SK-N-SH treated with all-trans-retinoic acid at 6 μM for 48 hours (cell line): ENCODE results near the gene XPO6.
"Not testable (repeated sequence)": the region's sequence is repeated elsewhere in the genome, so short reads cannot be mapped to it uniquely, and the experiment has no call there.

ENCODE experiments used
- ATAC-seq: fragments of 200-7000 bp; cut with Tn5 transposase; 3 replicates; pipeline ENCODE4 v1.9.1; 2020; ENCODE audit warnings: mild to moderate bottlenecking, moderate library complexity
- ARNTL ChIP-seq: fragments of 450-650 bp; formaldehyde crosslinking; IDR thresholded peaks from 2 replicates; pipeline ENCODE4 v1.5.0; 2020; ENCODE audit warnings: low read depth, mild to moderate bottlenecking, moderate library complexity, borderline replicate concordance
- BACH2 ChIP-seq: fragments of 250-450 bp; sonication (Bioruptor Pico); IDR thresholded peaks from 2 replicates; pipeline ENCODE4 v1.9.0; 2021; ENCODE audit warnings: mild to moderate bottlenecking, borderline replicate concordance
- CSDC2 ChIP-seq: fragments of 250-450 bp; sonication (Bioruptor Pico); IDR thresholded peaks from 2 replicates; pipeline ENCODE4 v1.5.0; 2020; ENCODE audit warnings: mild to moderate bottlenecking, moderate library complexity
- GLIS3 ChIP-seq: fragments of 250-450 bp; sonication (Bioruptor Pico); IDR thresholded peaks from 2 replicates; pipeline ENCODE4 v1.5.0; 2020; ENCODE audit warnings: mild to moderate bottlenecking, moderate library complexity
- ISL1 ChIP-seq: fragments of 250-450 bp; sonication (Bioruptor Pico); IDR thresholded peaks from 2 replicates; pipeline ENCODE4 v2.1.2; 2022; ENCODE audit warnings: mild to moderate bottlenecking, moderate library complexity
- OSR1 ChIP-seq: fragments of 250-450 bp; sonication (Bioruptor Pico); IDR thresholded peaks from 2 replicates; pipeline ENCODE4 v1.8.0; 2022; ENCODE audit warnings: moderate library complexity, mild to moderate bottlenecking, inconsistent platforms
- PPARA ChIP-seq: fragments of 250-450 bp; sonication (Bioruptor Pico); IDR thresholded peaks from 2 replicates; pipeline ENCODE4 v1.5.0; 2020; ENCODE audit warnings: mild to moderate bottlenecking, borderline replicate concordance
- SNAI2 ChIP-seq: fragments of 250-450 bp; sonication (Bioruptor Pico); IDR thresholded peaks from 2 replicates; pipeline ENCODE4 v1.5.0; 2020; ENCODE audit warnings: mild to moderate bottlenecking, moderate library complexity
- ZFP3 ChIP-seq: fragments of 250-450 bp; sonication (Bioruptor Pico); IDR thresholded peaks from 2 replicates; pipeline ENCODE4 v1.5.0; 2020; ENCODE audit warnings: mild to moderate bottlenecking, moderate library complexity
- ZFP30 ChIP-seq: fragments of 450-650 bp; formaldehyde crosslinking; IDR thresholded peaks from 2 replicates; pipeline ENCODE4 v1.5.0; 2022; ENCODE audit warnings: mild to moderate bottlenecking, moderate library complexity
- ZNF565 ChIP-seq: fragments of 450-650 bp; formaldehyde crosslinking; conservative IDR thresholded peaks from 2 replicates; pipeline ENCODE4 v1.5.0; 2020; ENCODE audit warnings: low read depth, mild to moderate bottlenecking, moderate library complexity
- ZNF70 ChIP-seq: fragments of 450-650 bp; formaldehyde crosslinking; IDR thresholded peaks from 2 replicates; pipeline ENCODE4 v1.5.0; 2020; ENCODE audit warnings: mild to moderate bottlenecking, moderate library complexity
- ZNF8 ChIP-seq: fragments of 450-650 bp; formaldehyde crosslinking; IDR thresholded peaks from 2 replicates; pipeline ENCODE4 v1.5.0; 2020; ENCODE audit warnings: mild to moderate bottlenecking, moderate library complexity
- TF ChIP-seq, protein P1 (sequence below): fragments of 250-450 bp; sonication (Bioruptor Pico); IDR thresholded peaks from 2 replicates; pipeline ENCODE4 v1.8.0; 2020; ENCODE audit warnings: mild to moderate bottlenecking, moderate library complexity, borderline replicate concordance
- TF ChIP-seq, protein P2 (sequence below): fragments of 250-450 bp; sonication (Bioruptor Pico); IDR thresholded peaks from 2 replicates; pipeline ENCODE4 v1.8.0; 2021; ENCODE audit warnings: low read depth, mild to moderate bottlenecking, moderate library complexity, borderline replicate concordance
- TF ChIP-seq, protein P3 (sequence below): fragments of 250-450 bp; sonication (Bioruptor Pico); IDR thresholded peaks from 2 replicates; pipeline ENCODE4 v1.5.1; 2021; ENCODE audit warnings: mild to moderate bottlenecking, moderate library complexity
- TF ChIP-seq, protein P4 (sequence below): fragments of 250-450 bp; sonication (Bioruptor Pico); IDR thresholded peaks from 2 replicates; pipeline ENCODE4 v1.5.0; 2020; ENCODE audit warnings: mild to moderate bottlenecking, moderate library complexity

The XPO6 gene

DNA sequence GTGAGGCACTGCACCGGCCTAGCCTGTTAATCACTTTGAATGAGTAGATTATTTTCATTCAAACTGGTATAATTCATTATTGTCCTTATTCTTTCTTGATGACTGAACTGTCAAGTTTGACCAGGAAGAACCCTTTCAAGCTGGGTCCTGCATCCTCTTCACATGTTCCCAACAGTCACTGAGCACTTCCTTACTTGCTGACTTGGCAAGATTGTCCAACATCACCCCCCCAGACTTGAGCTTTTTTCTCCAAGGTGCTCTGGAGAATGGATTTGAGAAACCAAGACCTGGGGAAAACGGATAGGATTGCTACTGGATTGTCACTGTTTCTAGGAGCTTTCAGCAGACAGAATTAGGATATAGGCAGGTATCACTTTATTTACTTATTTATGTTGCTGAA is 93.1 kb downstream of the XPO6 start:
- TF ChIP-seq ZNF8 (CRISPR knock-in tag) (no peak), PPARA (CRISPR knock-in tag) (no peak), ZNF565 (CRISPR knock-in tag) (no peak)
- TF ChIP-seq, protein P1, sequence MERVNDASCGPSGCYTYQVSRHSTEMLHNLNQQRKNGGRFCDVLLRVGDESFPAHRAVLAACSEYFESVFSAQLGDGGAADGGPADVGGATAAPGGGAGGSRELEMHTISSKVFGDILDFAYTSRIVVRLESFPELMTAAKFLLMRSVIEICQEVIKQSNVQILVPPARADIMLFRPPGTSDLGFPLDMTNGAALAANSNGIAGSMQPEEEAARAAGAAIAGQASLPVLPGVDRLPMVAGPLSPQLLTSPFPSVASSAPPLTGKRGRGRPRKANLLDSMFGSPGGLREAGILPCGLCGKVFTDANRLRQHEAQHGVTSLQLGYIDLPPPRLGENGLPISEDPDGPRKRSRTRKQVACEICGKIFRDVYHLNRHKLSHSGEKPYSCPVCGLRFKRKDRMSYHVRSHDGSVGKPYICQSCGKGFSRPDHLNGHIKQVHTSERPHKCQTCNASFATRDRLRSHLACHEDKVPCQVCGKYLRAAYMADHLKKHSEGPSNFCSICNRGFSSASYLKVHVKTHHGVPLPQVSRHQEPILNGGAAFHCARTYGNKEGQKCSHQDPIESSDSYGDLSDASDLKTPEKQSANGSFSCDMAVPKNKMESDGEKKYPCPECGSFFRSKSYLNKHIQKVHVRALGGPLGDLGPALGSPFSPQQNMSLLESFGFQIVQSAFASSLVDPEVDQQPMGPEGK (CRISPR knock-in tag) = no peak
- ATAC-seq = no peak

DNA sequence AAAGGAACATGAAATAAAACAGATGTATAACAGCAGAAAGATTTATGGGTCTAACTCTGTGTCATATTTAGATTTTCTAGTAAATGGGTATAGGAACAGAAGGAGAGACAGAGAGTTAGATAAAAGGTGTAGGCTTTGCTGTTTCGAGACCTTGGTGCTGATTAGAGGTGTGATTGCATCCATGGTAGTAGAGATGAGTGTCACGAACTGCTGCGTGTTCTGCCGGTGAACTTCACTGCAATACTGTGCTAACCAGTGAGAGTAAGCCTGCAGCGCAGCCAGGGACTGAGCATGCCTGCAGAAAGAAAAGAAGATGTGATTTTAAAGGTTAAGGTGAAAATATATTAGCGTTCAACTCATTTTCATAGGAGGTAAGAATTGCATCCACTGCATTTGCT is 94.6 kb downstream of the XPO6 start:
- TF ChIP-seq ZFP30 (CRISPR knock-in tag) = no peak
- TF ChIP-seq PPARA (CRISPR knock-in tag) = no peak
- no peak for TF ChIP-seq BACH2 (CRISPR knock-in tag)
- no peak for TF ChIP-seq ZNF8 (CRISPR knock-in tag)
- no peak for TF ChIP-seq ZFP3 (CRISPR knock-in tag)
- no peak for TF ChIP-seq SNAI2 (CRISPR knock-in tag)
- TF ChIP-seq, protein P1 (CRISPR knock-in tag) = no peak
- ATAC-seq = no peak

DNA sequence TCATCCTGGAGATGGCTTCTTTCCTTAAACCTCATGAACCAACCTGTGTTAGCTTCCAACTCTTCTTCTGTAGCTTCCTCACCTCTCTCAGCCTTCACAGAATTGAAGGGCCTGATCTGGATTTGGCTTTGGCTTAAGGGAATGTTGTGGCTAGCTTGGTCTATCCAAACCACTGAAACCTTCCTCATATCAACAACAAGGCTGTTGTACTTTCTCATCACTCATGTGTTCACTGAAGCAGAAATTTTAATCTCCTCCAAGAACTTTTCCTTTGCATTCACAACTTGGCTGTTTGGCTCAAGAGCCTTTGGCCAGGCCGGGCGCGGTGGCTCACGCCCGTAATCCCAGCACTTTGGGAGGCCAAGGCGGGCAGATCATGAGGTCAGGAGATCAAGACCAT is 95.9 kb downstream of the XPO6 start:
- ATAC-seq = not testable (repeated sequence)

DNA sequence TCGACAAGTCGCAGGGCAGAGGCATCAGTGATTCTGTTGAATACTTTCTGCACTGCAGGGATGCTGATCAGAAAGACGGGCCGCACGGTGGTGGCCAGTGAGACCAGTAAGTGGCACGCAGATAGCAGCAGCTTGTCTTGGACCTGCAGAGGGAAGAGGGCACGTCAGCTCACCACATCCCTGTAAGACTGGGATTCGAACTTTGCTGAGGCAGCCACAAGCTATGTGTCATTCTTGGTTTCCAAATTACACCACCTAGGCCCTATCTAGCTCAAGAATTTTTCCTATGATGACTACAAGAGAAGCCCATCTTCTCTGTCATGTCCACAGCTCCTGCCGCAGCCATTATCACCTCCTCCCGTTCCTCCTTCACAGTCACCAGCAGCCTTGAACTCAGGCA is 98.9 kb downstream of the XPO6 start:
- no peak for ATAC-seq
- TF ChIP-seq PPARA (CRISPR knock-in tag) (no peak), ISL1 (CRISPR knock-in tag) (no peak), ARNTL (CRISPR knock-in tag) (no peak), OSR1 (CRISPR knock-in tag) (no peak), ZNF70 (CRISPR knock-in tag) (no peak), BACH2 (CRISPR knock-in tag) (no peak), CSDC2 (CRISPR knock-in tag) (no peak), GLIS3 (CRISPR knock-in tag) (no peak)
- TF ChIP-seq, protein P2, sequence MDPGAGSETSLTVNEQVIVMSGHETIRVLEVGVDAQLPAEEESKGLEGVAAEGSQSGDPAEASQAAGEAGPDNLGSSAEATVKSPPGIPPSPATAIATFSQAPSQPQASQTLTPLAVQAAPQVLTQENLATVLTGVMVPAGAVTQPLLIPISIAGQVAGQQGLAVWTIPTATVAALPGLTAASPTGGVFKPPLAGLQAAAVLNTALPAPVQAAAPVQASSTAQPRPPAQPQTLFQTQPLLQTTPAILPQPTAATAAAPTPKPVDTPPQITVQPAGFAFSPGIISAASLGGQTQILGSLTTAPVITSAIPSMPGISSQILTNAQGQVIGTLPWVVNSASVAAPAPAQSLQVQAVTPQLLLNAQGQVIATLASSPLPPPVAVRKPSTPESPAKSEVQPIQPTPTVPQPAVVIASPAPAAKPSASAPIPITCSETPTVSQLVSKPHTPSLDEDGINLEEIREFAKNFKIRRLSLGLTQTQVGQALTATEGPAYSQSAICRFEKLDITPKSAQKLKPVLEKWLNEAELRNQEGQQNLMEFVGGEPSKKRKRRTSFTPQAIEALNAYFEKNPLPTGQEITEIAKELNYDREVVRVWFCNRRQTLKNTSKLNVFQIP = no peak
- TF ChIP-seq, protein P1 (CRISPR knock-in tag) = no peak
- TF ChIP-seq, protein P3, sequence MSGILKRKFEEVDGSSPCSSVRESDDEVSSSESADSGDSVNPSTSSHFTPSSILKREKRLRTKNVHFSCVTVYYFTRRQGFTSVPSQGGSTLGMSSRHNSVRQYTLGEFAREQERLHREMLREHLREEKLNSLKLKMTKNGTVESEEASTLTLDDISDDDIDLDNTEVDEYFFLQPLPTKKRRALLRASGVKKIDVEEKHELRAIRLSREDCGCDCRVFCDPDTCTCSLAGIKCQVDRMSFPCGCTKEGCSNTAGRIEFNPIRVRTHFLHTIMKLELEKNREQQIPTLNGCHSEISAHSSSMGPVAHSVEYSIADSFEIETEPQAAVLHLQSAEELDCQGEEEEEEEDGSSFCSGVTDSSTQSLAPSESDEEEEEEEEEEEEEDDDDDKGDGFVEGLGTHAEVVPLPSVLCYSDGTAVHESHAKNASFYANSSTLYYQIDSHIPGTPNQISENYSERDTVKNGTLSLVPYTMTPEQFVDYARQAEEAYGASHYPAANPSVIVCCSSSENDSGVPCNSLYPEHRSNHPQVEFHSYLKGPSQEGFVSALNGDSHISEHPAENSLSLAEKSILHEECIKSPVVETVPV (CRISPR knock-in tag) = no peak
- TF ChIP-seq, protein P4, sequence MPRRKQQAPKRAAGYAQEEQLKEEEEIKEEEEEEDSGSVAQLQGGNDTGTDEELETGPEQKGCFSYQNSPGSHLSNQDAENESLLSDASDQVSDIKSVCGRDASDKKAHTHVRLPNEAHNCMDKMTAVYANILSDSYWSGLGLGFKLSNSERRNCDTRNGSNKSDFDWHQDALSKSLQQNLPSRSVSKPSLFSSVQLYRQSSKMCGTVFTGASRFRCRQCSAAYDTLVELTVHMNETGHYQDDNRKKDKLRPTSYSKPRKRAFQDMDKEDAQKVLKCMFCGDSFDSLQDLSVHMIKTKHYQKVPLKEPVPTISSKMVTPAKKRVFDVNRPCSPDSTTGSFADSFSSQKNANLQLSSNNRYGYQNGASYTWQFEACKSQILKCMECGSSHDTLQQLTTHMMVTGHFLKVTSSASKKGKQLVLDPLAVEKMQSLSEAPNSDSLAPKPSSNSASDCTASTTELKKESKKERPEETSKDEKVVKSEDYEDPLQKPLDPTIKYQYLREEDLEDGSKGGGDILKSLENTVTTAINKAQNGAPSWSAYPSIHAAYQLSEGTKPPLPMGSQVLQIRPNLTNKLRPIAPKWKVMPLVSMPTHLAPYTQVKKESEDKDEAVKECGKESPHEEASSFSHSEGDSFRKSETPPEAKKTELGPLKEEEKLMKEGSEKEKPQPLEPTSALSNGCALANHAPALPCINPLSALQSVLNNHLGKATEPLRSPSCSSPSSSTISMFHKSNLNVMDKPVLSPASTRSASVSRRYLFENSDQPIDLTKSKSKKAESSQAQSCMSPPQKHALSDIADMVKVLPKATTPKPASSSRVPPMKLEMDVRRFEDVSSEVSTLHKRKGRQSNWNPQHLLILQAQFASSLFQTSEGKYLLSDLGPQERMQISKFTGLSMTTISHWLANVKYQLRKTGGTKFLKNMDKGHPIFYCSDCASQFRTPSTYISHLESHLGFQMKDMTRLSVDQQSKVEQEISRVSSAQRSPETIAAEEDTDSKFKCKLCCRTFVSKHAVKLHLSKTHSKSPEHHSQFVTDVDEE (CRISPR knock-in tag) = no peak
- TF ChIP-seq, all 23 proteins: peak for 0
